PC-9 (cell line): ENCODE results near the gene OR51A2. TPM values are rescaled to one million over a fixed set of nuclear protein-coding genes. Genes with fewer than 3 reads are reported as not detected.

Experiments
- BruUV-seq: library from RNA; stranded (reverse); fragments of 400-500 nt; replicated peaks from 2 replicates; lab custom pipeline; 2021; lab: Mats Ljungman, UMichigan
- CTCF ChIA-PET: fragments of 300-600 bp; sonication (Branson Sonifier 250); formaldehyde crosslinking; loops from one replicate; lab custom pipeline; 2022; ENCODE audit warnings: antibody characterized with exemption; lab: Charles Lee
- POLR2A ChIA-PET: fragments of 300-600 bp; sonication (Branson Sonifier 250); formaldehyde crosslinking; loops from one replicate; lab custom pipeline; 2022; ENCODE audit warnings: antibody characterized with exemption; ENCODE audit not compliant: unreplicated experiment; lab: Charles Lee
- DNase-seq, 2 experiments: peaks; one replicate each; pipeline versions ENCODE4 v3.0.0 to v3.0.0-alpha.2; 2015 to 2022; ENCODE audit warnings: mixed read lengths in 1 of 2
- H2AFZ ChIP-seq: fragments of 200-600 bp; sonication (generic); 2 replicates; pipeline ENCODE4 v1.8.1; 2017; ENCODE audit warnings: antibody characterized with exemption
- H3F3A ChIP-seq: fragments of 200-600 bp; sonication (generic); 2 replicates; pipeline ENCODE4 v1.8.1; 2017; ENCODE audit warnings: antibody characterized with exemption, mild to moderate bottlenecking, low read depth; ENCODE audit not compliant: insufficient read depth
- H3K27ac ChIP-seq: fragments of 200-600 bp; sonication (generic); 2 replicates; pipeline ENCODE4 v1.6.1; 2016; ENCODE audit warnings: mixed run types
- H3K27me3 ChIP-seq: fragments of 200-600 bp; sonication (generic); 2 replicates; pipeline ENCODE4 v1.6.1; 2016; ENCODE audit warnings: low read depth, mixed run types; ENCODE audit not compliant: insufficient read depth
- H3K36me3 ChIP-seq: fragments of 200-600 bp; sonication (generic); 2 replicates; pipeline ENCODE4 v1.6.1; 2016; ENCODE audit warnings: low read depth, mixed run types
- H3K4me1 ChIP-seq: fragments of 200-600 bp; sonication (generic); replicated peaks from 2 replicates; pipeline ENCODE4 v1.6.1; 2016; ENCODE audit warnings: mixed run types; ENCODE audit not compliant: insufficient read depth
- H3K4me2 ChIP-seq: fragments of 200-600 bp; sonication (generic); 2 replicates; pipeline ENCODE4 v1.6.1; 2017; ENCODE audit warnings: mixed run types
- H3K4me3 ChIP-seq: fragments of 200-600 bp; sonication (generic); 2 replicates; pipeline ENCODE4 v1.6.1; 2016; ENCODE audit warnings: mixed run types
- H3K79me2 ChIP-seq: fragments of 200-600 bp; sonication (generic); 2 replicates; pipeline ENCODE4 v1.6.1; 2017; ENCODE audit warnings: low read depth, mixed run types
- H3K9me2 ChIP-seq: fragments of 200-600 bp; sonication (generic); 2 replicates; pipeline ENCODE4 v1.8.1; 2017; ENCODE audit warnings: mild to moderate bottlenecking; ENCODE audit not compliant: insufficient read depth
- H3K9me3 ChIP-seq: fragments of 200-600 bp; sonication (generic); 2 replicates; pipeline ENCODE4 v1.8.1; 2016; ENCODE audit warnings: low read depth; ENCODE audit not compliant: insufficient read depth
- H4K20me1 ChIP-seq: fragments of 200-600 bp; sonication (generic); 2 replicates; pipeline ENCODE4 v1.8.1; 2017; ENCODE audit not compliant: insufficient read depth
- EZH2 ChIP-seq: fragments of 200-600 bp; sonication (generic); IDR thresholded peaks from 2 replicates; pipeline ENCODE4 v1.8.0; 2017; ENCODE audit warnings: antibody characterized with exemption, low read depth
- intact Hi-C: fragments of 100-400 bp; cut with micrococcal nuclease; formaldehyde crosslinking; loops from one replicate; pipeline ENCODE4 v1.10.0; 2022; ENCODE audit not compliant: unreplicated experiment
- total RNA-seq: library from RNA; stranded (reverse); gene quantifications from 2 replicates; pipeline ENCODE4 v1.2.3, GENCODE V29; 2021
- TF ChIP-seq, protein P1 (sequence below): fragments of 200-600 bp; sonication (generic); conservative IDR thresholded peaks from 2 replicates; pipeline ENCODE4 v1.6.1; 2017; ENCODE audit warnings: mixed run types, antibody characterized with exemption, mild to moderate bottlenecking, moderate library complexity

OR51A2 gene
- total RNA-seq, 1 experiment from 2014 or later = not detected

DNA sequence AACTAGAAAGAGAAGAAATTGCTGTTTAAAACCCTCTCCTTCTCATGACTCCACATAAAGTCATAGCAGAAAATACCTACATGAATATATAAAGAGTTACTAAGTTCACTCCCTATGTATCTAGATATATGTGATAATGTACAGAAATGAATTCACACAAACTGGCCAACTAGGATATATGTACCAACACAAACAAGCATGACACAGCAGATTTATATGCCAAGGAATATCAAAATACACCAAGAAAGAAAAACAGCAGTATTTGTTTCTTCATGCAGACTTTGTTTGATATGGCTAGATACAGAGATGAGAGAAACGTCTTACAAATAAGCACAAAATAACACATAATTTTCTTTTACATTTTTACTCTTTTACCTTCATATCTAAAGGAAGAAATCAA is 33.2 kb downstream of the OR51A2 start:
- H4K20me1 ChIP-seq = no peaks in the 10 kb centered on the region
- no peak overlapping the region for H2AFZ ChIP-seq
- no peak overlapping the region for H3K4me2 ChIP-seq
- intact Hi-C loops = no loop called here
- H3K9me3 ChIP-seq = no peaks in the 10 kb centered on the region
- DNase-seq = no peak
- H3K27ac ChIP-seq = no peak overlapping the region
- H3K79me2 ChIP-seq = no peaks in the 10 kb centered on the region
- H3K27me3 ChIP-seq = no peaks in the 10 kb centered on the region
- ChIA-PET CTCF (no interaction called here), POLR2A (no interaction called here)
- no peaks in the 10 kb centered on the region for H3K4me1 ChIP-seq
- H3K4me3 ChIP-seq = no peak overlapping the region
- no peaks in the 10 kb centered on the region for H3K36me3 ChIP-seq
- no TSS peak for BruUV-seq
- TF ChIP-seq EZH2 = no peak
- TF ChIP-seq, protein P1, sequence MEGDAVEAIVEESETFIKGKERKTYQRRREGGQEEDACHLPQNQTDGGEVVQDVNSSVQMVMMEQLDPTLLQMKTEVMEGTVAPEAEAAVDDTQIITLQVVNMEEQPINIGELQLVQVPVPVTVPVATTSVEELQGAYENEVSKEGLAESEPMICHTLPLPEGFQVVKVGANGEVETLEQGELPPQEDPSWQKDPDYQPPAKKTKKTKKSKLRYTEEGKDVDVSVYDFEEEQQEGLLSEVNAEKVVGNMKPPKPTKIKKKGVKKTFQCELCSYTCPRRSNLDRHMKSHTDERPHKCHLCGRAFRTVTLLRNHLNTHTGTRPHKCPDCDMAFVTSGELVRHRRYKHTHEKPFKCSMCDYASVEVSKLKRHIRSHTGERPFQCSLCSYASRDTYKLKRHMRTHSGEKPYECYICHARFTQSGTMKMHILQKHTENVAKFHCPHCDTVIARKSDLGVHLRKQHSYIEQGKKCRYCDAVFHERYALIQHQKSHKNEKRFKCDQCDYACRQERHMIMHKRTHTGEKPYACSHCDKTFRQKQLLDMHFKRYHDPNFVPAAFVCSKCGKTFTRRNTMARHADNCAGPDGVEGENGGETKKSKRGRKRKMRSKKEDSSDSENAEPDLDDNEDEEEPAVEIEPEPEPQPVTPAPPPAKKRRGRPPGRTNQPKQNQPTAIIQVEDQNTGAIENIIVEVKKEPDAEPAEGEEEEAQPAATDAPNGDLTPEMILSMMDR = no peak
- no peaks in the 10 kb centered on the region for H3K9me2 ChIP-seq
- no peaks in the 10 kb centered on the region for H3F3A ChIP-seq

DNA sequence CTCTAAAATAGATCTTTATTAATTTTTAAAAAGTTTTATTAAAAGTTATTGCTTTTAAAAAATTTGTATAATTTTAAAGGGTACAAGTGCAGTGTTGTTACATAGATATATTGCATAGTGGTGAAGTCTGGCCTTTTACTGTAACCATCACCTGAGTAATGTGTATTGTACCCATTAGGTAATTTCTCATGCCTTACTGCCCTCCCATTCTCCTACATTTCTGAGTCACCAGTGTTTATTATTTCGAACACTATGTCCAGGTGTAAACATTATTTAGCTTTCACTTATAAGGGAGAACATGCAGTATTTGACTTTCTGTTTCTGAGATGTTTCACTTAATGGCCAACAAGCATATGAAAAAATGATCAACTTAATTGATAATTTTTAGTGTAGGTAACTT is 33.7 kb downstream of the OR51A2 start:
- no peak for DNase-seq
- no peak overlapping the region for H2AFZ ChIP-seq
- H3K4me1 ChIP-seq = no peaks in the 10 kb centered on the region
- no peaks in the 10 kb centered on the region for H3K27me3 ChIP-seq
- H3K4me2 ChIP-seq = no peak overlapping the region
- ChIA-PET POLR2A (no interaction called here), CTCF (no interaction called here)
- BruUV-seq = no TSS peak
- no peak for TF ChIP-seq EZH2
- TF ChIP-seq, protein P1 = no peak
- no peaks in the 10 kb centered on the region for H3K9me2 ChIP-seq
- H3K4me3 ChIP-seq = no peak overlapping the region
- H3K27ac ChIP-seq = no peak overlapping the region
- no peaks in the 10 kb centered on the region for H3K79me2 ChIP-seq
- intact Hi-C loops = no loop called here
- H4K20me1 ChIP-seq = no peaks in the 10 kb centered on the region
- H3K36me3 ChIP-seq = no peaks in the 10 kb centered on the region
- no peaks in the 10 kb centered on the region for H3K9me3 ChIP-seq
- H3F3A ChIP-seq = no peaks in the 10 kb centered on the region

DNA sequence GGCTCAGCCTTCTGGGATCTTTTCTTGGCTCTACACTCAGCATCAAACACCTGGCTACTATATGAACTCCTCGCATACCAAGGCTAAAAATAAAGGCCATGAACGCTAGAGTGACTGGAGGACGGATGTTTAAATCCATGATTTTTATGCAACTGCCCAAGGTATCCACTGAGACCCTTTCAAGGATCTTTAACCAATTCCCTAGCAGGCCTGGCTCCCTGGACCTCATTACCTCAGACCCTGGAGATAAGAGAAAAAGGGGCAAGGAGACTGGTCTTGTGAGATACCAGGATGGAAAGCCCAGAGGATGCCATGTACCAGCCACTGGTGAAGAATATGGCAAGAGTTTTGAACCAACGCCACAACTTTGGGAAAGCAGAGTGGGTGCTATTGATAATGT is 36.3 kb downstream of the OR51A2 start, which contains the start of gene OR51G2:
OR51G2 (minus strand) TSS at position 101 of the 400 bp plus-strand sequence. CDS start 3,687 bp downstream, outside the sequence.
- no peak for TF ChIP-seq EZH2
- TF ChIP-seq, protein P1 = no peak
- DNase-seq = no peak
- no TSS peak for BruUV-seq

More for the DNA sequence above, 36.3 kb downstream of the OR51A2 start, which contains the start of gene OR51G2:
- H3K9me2 ChIP-seq = no peaks in the 10 kb centered on the region
- intact Hi-C loops = no loop called here
- no peaks in the 10 kb centered on the region for H3K9me3 ChIP-seq
- no peaks in the 10 kb centered on the region for H3K36me3 ChIP-seq
- no peak within 1 kb of the TSS for H3K4me3 ChIP-seq
- H3K27me3 ChIP-seq = no peaks in the 10 kb centered on the region
- ChIA-PET POLR2A (no interaction called here), CTCF (no interaction called here)
- no peaks in the 10 kb centered on the region for H3F3A ChIP-seq
- no peaks in the 10 kb centered on the region for H4K20me1 ChIP-seq
- no peak within 1 kb of the TSS for H3K27ac ChIP-seq
- H3K4me1 ChIP-seq = no peaks in the 10 kb centered on the region
- H3K79me2 ChIP-seq = no peaks in the 10 kb centered on the region
- no peak within 1 kb of the TSS for H3K4me2 ChIP-seq
- H2AFZ ChIP-seq = no peak within 1 kb of the TSS
